PC-9 (cell line): ENCODE data around the gene PATL2. TPM values are rescaled to one million over a fixed set of nuclear protein-coding genes. Genes with fewer than 3 reads are reported as not detected.
A peak's percentile ranks its signal among the peaks of the same experiment; 100 is the strongest.
"Not testable (repeated sequence)": the region's sequence is repeated elsewhere in the genome, so short reads cannot be mapped to it uniquely, and the experiment has no call there.

ENCODE experiments used
- BruUV-seq: library from RNA; stranded (reverse); fragments of 400-500 nt; replicated peaks from 2 replicates; lab custom pipeline; 2021; lab: Mats Ljungman, UMichigan
- CTCF ChIA-PET: fragments of 300-600 bp; sonication (Branson Sonifier 250); formaldehyde crosslinking; loops from one replicate; lab custom pipeline; 2022; ENCODE audit warnings: antibody characterized with exemption; lab: Charles Lee
- POLR2A ChIA-PET: fragments of 300-600 bp; sonication (Branson Sonifier 250); formaldehyde crosslinking; loops from one replicate; lab custom pipeline; 2022; ENCODE audit warnings: antibody characterized with exemption; ENCODE audit not compliant: unreplicated experiment; lab: Charles Lee
- DNase-seq, 2 experiments: peaks; one replicate each; pipeline versions ENCODE4 v3.0.0 to v3.0.0-alpha.2; 2015 to 2022; ENCODE audit warnings: mixed read lengths in 1 of 2
- H2AFZ ChIP-seq: fragments of 200-600 bp; sonication (generic); 2 replicates; pipeline ENCODE4 v1.8.1; 2017; ENCODE audit warnings: antibody characterized with exemption
- H3F3A ChIP-seq: fragments of 200-600 bp; sonication (generic); 2 replicates; pipeline ENCODE4 v1.8.1; 2017; ENCODE audit warnings: antibody characterized with exemption, mild to moderate bottlenecking, low read depth; ENCODE audit not compliant: insufficient read depth
- H3K27ac ChIP-seq: fragments of 200-600 bp; sonication (generic); 2 replicates; pipeline ENCODE4 v1.6.1; 2016; ENCODE audit warnings: mixed run types
- H3K27me3 ChIP-seq: fragments of 200-600 bp; sonication (generic); 2 replicates; pipeline ENCODE4 v1.6.1; 2016; ENCODE audit warnings: low read depth, mixed run types; ENCODE audit not compliant: insufficient read depth
- H3K36me3 ChIP-seq: fragments of 200-600 bp; sonication (generic); 2 replicates; pipeline ENCODE4 v1.6.1; 2016; ENCODE audit warnings: low read depth, mixed run types
- H3K4me1 ChIP-seq: fragments of 200-600 bp; sonication (generic); replicated peaks from 2 replicates; pipeline ENCODE4 v1.6.1; 2016; ENCODE audit warnings: mixed run types; ENCODE audit not compliant: insufficient read depth
- H3K4me2 ChIP-seq: fragments of 200-600 bp; sonication (generic); 2 replicates; pipeline ENCODE4 v1.6.1; 2017; ENCODE audit warnings: mixed run types
- H3K4me3 ChIP-seq: fragments of 200-600 bp; sonication (generic); 2 replicates; pipeline ENCODE4 v1.6.1; 2016; ENCODE audit warnings: mixed run types
- H3K79me2 ChIP-seq: fragments of 200-600 bp; sonication (generic); 2 replicates; pipeline ENCODE4 v1.6.1; 2017; ENCODE audit warnings: low read depth, mixed run types
- H3K9me2 ChIP-seq: fragments of 200-600 bp; sonication (generic); 2 replicates; pipeline ENCODE4 v1.8.1; 2017; ENCODE audit warnings: mild to moderate bottlenecking; ENCODE audit not compliant: insufficient read depth
- H3K9me3 ChIP-seq: fragments of 200-600 bp; sonication (generic); 2 replicates; pipeline ENCODE4 v1.8.1; 2016; ENCODE audit warnings: low read depth; ENCODE audit not compliant: insufficient read depth
- H4K20me1 ChIP-seq: fragments of 200-600 bp; sonication (generic); 2 replicates; pipeline ENCODE4 v1.8.1; 2017; ENCODE audit not compliant: insufficient read depth
- EZH2 ChIP-seq: fragments of 200-600 bp; sonication (generic); IDR thresholded peaks from 2 replicates; pipeline ENCODE4 v1.8.0; 2017; ENCODE audit warnings: antibody characterized with exemption, low read depth
- intact Hi-C: fragments of 100-400 bp; cut with micrococcal nuclease; formaldehyde crosslinking; loops from one replicate; pipeline ENCODE4 v1.10.0; 2022; ENCODE audit not compliant: unreplicated experiment
- total RNA-seq: library from RNA; stranded (reverse); gene quantifications from 2 replicates; pipeline ENCODE4 v1.2.3, GENCODE V29; 2021
- TF ChIP-seq, protein P1 (sequence below): fragments of 200-600 bp; sonication (generic); conservative IDR thresholded peaks from 2 replicates; pipeline ENCODE4 v1.6.1; 2017; ENCODE audit warnings: mixed run types, antibody characterized with exemption, mild to moderate bottlenecking, moderate library complexity

Gene PATL2
- total RNA-seq, 1 experiment from 2014 or later: 0.61 TPM

DNA sequence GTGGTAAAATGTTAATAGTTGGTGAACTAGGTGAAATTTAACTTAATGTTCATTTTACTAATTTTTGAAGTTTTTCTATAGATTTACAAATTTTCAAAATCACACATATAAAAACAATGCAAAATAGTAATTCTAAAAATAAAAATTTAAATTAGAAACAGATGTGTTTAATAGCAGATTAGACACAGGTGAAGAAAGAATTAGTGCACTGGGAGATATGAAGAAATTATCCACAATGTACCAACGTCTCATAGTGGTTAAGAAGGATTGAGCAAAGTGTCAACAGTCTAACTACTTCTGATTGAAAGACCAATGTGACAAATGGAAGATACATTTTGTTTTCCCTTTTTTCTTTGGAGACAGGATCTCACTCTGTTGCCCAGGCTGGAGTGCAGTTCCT, 74.1 kb downstream of the PATL2 start:
- Histone ChIP-seq H3K9me3 (no peaks in the 10 kb centered on the region), H3K4me3 (no peak overlapping the region), H3F3A (peaks cover 6% of the 10 kb centered on the region; the same call in 1 of the 2 replicates), H4K20me1 (no peaks in the 10 kb centered on the region), H2AFZ (no peak overlapping the region), H3K27me3 (no peaks in the 10 kb centered on the region), H3K36me3 (no peaks in the 10 kb centered on the region), H3K9me2 (no peaks in the 10 kb centered on the region), H3K4me1 (no peaks in the 10 kb centered on the region), H3K27ac (no peak overlapping the region), H3K4me2 (no peak overlapping the region), H3K79me2 (no peaks in the 10 kb centered on the region)
- intact Hi-C loops: no loop called here
- no peak for TF ChIP-seq EZH2
- TF ChIP-seq, protein P1, sequence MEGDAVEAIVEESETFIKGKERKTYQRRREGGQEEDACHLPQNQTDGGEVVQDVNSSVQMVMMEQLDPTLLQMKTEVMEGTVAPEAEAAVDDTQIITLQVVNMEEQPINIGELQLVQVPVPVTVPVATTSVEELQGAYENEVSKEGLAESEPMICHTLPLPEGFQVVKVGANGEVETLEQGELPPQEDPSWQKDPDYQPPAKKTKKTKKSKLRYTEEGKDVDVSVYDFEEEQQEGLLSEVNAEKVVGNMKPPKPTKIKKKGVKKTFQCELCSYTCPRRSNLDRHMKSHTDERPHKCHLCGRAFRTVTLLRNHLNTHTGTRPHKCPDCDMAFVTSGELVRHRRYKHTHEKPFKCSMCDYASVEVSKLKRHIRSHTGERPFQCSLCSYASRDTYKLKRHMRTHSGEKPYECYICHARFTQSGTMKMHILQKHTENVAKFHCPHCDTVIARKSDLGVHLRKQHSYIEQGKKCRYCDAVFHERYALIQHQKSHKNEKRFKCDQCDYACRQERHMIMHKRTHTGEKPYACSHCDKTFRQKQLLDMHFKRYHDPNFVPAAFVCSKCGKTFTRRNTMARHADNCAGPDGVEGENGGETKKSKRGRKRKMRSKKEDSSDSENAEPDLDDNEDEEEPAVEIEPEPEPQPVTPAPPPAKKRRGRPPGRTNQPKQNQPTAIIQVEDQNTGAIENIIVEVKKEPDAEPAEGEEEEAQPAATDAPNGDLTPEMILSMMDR: no peak
- no peak for DNase-seq
- CTCF ChIA-PET: no interaction called here
- POLR2A ChIA-PET: no interaction called here
- BruUV-seq: no TSS peak

DNA sequence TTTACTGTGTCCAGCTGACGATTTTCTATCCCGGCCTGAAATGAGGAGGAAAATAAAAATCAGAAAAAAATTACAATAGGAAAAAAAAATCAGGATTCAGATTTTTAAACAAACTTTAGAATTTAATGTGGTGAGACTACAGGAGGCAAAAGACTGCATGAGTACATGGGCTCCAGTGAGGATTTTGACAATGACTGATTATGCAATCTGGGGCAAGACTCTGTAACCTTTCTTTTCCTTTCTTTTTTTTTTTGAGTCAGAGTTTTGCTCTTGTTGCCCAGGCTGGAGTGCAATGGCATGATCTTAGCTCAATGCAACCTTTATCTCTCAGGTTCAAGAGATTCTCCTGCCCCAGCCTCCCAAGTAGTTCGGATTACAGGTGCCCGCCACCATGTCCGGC, 77.5 kb downstream of the PATL2 start:
- Histone ChIP-seq H4K20me1 (no peaks in the 10 kb centered on the region), H3K4me1 (no peaks in the 10 kb centered on the region), H3K27ac (peak overlapping the region; percentile 43; the same call in 1 of the 2 replicates), H3K79me2 (no peaks in the 10 kb centered on the region), H3K4me3 (no peak overlapping the region), H3F3A (peaks cover 6% of the 10 kb centered on the region; the same call in 1 of the 2 replicates), H3K27me3 (no peaks in the 10 kb centered on the region), H3K9me3 (no peaks in the 10 kb centered on the region), H3K36me3 (0 out of 2 replicates have a peak, but pooled peaks cover 6% of the 10 kb centered on the region), H3K4me2 (no peak overlapping the region), H3K9me2 (no peaks in the 10 kb centered on the region), H2AFZ (no peak overlapping the region)
- intact Hi-C loops: no loop called here
- DNase-seq: no peak
- TF ChIP-seq EZH2: no peak
- TF ChIP-seq, protein P1: no peak
- ChIA-PET POLR2A (interaction anchor here (0.6 kb wide), 1 partner anchor 632 kb away, joined by 10 read pairs; no protein-coding TSS in a partner anchor), CTCF (interaction anchor here (1.1 kb wide), 1 partner anchor 50 kb away, joined by 5 read pairs; no protein-coding TSS in a partner anchor)
- BruUV-seq: no TSS peak

DNA sequence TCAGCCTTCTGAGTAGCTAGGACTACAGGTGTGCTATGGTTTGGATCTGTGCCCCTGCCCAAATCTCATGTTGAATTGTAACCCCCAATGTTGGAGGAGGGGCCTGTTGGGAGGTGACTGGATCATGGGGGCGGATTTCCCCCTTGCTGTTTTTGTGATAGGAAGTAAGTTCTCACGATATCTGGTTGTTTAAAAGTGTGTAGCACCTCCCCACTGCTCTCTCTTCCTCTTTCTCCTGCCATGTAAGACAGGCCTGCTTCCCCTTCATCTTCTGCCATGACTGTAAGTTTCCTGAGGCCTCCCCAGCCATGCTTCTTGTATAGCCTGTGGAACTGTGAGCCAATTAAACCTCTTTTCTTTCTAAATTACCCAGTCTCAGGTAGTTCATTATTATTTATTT, 85.8 kb downstream of the PATL2 start:
- POLR2A ChIA-PET, H3K4me3 ChIP-seq, H2AFZ ChIP-seq, H3K27ac ChIP-seq, H3F3A ChIP-seq, H3K27me3 ChIP-seq, H3K9me2 ChIP-seq, H3K9me3 ChIP-seq, intact Hi-C loops, DNase-seq, H3K4me1 ChIP-seq, BruUV-seq, H3K4me2 ChIP-seq, H3K79me2 ChIP-seq, CTCF ChIA-PET, H4K20me1 ChIP-seq: not testable (repeated sequence)
- 0 out of 2 replicates have a peak, but pooled peaks cover 14% of the 10 kb centered on the region for H3K36me3 ChIP-seq

DNA sequence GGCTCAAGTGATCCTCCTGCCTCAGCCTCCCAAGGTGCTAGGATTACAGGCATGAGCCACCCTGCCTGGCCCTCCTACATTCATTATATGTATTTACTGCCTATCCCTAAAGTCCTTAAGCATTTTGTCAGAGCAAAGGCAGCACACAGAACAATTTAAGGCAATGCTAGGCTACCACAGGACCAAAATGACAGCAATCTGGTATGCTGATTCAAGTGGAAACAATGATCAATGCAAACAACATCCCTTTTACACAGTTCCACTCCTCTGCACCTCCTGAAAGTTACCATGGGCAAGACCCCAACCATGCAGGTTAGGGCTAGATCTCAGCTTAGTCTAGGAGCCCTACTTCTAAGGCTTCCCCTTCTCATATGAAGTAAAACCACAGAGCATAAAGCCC, 87.9 kb downstream of the PATL2 start:
- H3F3A ChIP-seq: no peaks in the 10 kb centered on the region
- no peaks in the 10 kb centered on the region for H3K9me2 ChIP-seq
- POLR2A ChIA-PET: no interaction called here
- H3K9me3 ChIP-seq: no peaks in the 10 kb centered on the region
- H3K36me3 ChIP-seq: 0 out of 2 replicates have a peak, but pooled peaks cover 4% of the 10 kb centered on the region
- no peak for DNase-seq
- H3K79me2 ChIP-seq: no peaks in the 10 kb centered on the region
- H2AFZ ChIP-seq: no peak overlapping the region
- BruUV-seq: no TSS peak
- no peak overlapping the region for H3K27ac ChIP-seq
- H4K20me1 ChIP-seq: no peaks in the 10 kb centered on the region
- no peaks in the 10 kb centered on the region for H3K4me1 ChIP-seq
- TF ChIP-seq, protein P1: no peak
- no peak for TF ChIP-seq EZH2
- CTCF ChIA-PET: no interaction called here
- H3K27me3 ChIP-seq: no peaks in the 10 kb centered on the region
- H3K4me3 ChIP-seq: no peak overlapping the region
- H3K4me2 ChIP-seq: no peak overlapping the region
- intact Hi-C loops: no loop called here
